Mesothelial cell of epicardium (in vitro differentiated cells): ENCODE data around the gene MYPOP. TPM values are rescaled to one million over a fixed set of nuclear protein-coding genes. Genes with fewer than 3 reads are reported as not detected.

Source experiments
- DNase-seq, 2 experiments: peaks; one replicate each; pipeline ENCODE4 v3.0.0; 2021; ENCODE audit warnings: low spot score in 2 of 2; ENCODE audit not compliant: unreplicated experiment in 2 of 2
- H3K27ac Mint-ChIP-seq: 2 replicates; pipeline ENCODE4 v1.8.0; 2021; ENCODE audit warnings: mixed read lengths
- H3K27me3 Mint-ChIP-seq: 2 replicates; pipeline ENCODE4 v1.8.0; 2021; ENCODE audit warnings: low read depth, mixed read lengths
- H3K36me3 Mint-ChIP-seq: 2 replicates; pipeline ENCODE4 v1.8.0; 2021; ENCODE audit warnings: mixed read lengths
- H3K4me1 Mint-ChIP-seq: 2 replicates; pipeline ENCODE4 v1.8.0; 2021; ENCODE audit warnings: mixed read lengths
- H3K4me3 Mint-ChIP-seq: 2 replicates; pipeline ENCODE4 v1.8.0; 2021; ENCODE audit warnings: mild to moderate bottlenecking, moderate library complexity, mixed read lengths
- H3K9me3 Mint-ChIP-seq: 2 replicates; pipeline ENCODE4 v1.8.0; 2021; ENCODE audit warnings: mixed read lengths
- total RNA-seq: library from RNA; stranded (reverse); gene quantifications from 3 replicates; pipeline ENCODE4 v1.2.1, GENCODE V29; 2021
- TF ChIP-seq, protein P1 (sequence below): fragments of 200-600 bp; sonication (generic); IDR thresholded peaks from one replicate; pipeline ENCODE4 v1.5.0; 2021; ENCODE audit warnings: antibody characterized with exemption; ENCODE audit not compliant: unreplicated experiment

The MYPOP gene
- total RNA-seq, 1 donor from 2014 or later: 10.4 TPM

DNA sequence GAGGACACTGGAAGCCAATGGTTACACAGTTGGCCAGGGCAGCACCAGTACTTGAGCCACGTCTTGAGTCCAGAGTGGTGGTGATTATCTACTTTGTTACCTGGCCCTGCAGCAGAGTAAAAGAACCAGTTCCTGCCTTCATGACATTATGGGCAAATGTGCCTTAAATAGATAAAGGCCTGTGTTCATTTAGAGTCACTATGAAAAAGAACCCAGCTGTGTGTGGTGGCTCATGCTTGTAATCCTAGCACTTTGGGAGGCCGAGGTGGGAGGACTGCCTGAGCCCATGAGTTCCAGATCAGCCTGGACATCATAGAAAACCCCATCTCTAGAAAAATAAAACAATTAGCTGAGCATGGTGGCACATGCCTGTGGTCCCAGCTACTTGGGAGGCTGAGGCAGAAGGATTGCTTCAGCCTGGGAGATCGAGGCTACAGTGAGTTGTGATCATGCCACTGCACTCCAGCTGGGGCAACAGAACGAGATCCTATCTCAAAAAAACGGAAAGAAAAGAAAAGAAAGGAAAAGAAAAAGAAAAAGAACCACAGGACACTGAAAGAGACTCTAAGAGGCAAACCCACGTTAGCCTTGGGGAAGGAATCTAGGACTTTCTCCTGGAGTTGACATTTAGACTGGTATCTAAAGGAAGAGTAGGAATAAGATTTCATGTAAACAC, 13.1 kb downstream of the MYPOP start:
- H3K27ac Mint-ChIP-seq: no peak overlapping the region
- H3K4me1 Mint-ChIP-seq: peaks cover 5% of the 10 kb centered on the region
- H3K4me3 Mint-ChIP-seq: no peak overlapping the region
- TF ChIP-seq, protein P1, sequence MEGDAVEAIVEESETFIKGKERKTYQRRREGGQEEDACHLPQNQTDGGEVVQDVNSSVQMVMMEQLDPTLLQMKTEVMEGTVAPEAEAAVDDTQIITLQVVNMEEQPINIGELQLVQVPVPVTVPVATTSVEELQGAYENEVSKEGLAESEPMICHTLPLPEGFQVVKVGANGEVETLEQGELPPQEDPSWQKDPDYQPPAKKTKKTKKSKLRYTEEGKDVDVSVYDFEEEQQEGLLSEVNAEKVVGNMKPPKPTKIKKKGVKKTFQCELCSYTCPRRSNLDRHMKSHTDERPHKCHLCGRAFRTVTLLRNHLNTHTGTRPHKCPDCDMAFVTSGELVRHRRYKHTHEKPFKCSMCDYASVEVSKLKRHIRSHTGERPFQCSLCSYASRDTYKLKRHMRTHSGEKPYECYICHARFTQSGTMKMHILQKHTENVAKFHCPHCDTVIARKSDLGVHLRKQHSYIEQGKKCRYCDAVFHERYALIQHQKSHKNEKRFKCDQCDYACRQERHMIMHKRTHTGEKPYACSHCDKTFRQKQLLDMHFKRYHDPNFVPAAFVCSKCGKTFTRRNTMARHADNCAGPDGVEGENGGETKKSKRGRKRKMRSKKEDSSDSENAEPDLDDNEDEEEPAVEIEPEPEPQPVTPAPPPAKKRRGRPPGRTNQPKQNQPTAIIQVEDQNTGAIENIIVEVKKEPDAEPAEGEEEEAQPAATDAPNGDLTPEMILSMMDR: no peak
- no peak for DNase-seq
- peaks cover 4% of the 10 kb centered on the region for H3K36me3 Mint-ChIP-seq
- no peaks in the 10 kb centered on the region for H3K27me3 Mint-ChIP-seq
- H3K9me3 Mint-ChIP-seq: no peaks in the 10 kb centered on the region

DNA sequence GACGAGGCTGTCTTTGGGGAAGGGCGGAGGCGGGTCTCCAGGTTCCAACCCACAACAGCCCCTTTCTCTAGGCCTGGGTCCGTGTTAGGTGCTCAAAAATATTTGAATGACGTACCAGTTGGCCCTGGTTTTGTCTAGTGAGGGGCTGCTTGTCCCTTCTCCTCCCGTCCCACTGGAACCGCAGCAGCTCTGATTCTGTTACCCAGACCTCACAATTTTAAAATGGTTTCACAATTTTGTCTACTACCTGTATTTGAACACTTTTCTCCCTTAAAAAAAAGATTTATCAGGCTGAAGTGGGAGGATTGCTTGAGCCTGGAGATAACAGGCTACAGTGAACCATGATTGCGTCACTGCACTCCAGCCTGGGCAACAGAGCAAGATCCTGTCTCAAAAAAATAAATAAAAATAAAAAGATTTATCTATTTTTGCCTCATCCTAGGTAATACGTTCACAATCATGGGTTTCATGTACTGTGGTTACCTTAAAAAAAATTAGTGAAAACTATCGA, 15.2 kb downstream of the MYPOP start:
- Mint-ChIP-seq H3K4me1 (peaks cover 18% of the 10 kb centered on the region), H3K4me3 (peak overlapping the region; percentile 96), H3K36me3 (peaks cover 7% of the 10 kb centered on the region), H3K27ac (peak overlapping the region; percentile 99), H3K9me3 (no peaks in the 10 kb centered on the region), H3K27me3 (no peaks in the 10 kb centered on the region)
- no peak for DNase-seq
- TF ChIP-seq, protein P1: no peak

DNA sequence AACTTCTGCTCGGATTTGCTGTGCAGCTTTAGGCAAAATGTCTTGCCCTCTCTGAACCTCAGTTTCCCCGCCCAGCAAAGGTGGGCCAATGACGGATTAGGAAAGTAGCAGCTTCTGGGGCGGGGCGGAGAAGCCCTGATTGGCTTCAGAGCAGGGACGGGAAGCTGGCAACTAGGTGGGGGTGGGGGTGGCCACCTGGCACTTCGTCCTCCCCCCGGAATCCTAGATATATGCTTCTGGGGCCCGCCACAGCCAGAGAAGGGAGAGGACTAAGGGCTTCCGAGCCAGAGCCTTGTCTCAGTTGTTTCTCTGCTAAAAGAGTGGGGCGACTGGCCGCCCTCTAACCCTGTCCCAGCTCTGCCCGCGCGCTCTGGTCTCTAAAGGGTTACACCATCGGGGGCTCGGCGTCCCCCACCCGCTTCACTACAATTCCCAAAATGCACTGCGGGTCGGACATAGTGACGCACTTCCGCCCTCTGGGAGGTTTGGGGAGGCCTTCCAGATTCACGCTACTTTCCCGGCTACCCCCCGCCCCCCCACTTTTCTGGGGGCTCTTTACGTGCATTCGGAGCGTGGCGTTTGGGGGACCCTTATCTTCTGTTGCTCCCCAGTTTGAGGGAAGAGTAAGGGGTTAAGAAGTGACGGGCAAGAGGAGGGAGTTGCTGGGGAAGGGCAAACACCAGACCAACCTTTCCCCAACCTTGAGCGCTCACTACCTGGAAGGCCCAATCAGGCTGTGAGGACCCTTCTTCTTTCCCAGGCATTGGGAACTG, 15.8 kb downstream of the MYPOP start:
- peaks cover 7% of the 10 kb centered on the region for H3K36me3 Mint-ChIP-seq
- H3K4me1 Mint-ChIP-seq: peaks cover 22% of the 10 kb centered on the region
- TF ChIP-seq, protein P1: no peak
- no peaks in the 10 kb centered on the region for H3K27me3 Mint-ChIP-seq
- H3K9me3 Mint-ChIP-seq: no peaks in the 10 kb centered on the region
- peak overlapping the region; percentile 99 for H3K27ac Mint-ChIP-seq
- H3K4me3 Mint-ChIP-seq: peak overlapping the region; percentile 96
- peak; percentile 79 to 88 for DNase-seq

DNA sequence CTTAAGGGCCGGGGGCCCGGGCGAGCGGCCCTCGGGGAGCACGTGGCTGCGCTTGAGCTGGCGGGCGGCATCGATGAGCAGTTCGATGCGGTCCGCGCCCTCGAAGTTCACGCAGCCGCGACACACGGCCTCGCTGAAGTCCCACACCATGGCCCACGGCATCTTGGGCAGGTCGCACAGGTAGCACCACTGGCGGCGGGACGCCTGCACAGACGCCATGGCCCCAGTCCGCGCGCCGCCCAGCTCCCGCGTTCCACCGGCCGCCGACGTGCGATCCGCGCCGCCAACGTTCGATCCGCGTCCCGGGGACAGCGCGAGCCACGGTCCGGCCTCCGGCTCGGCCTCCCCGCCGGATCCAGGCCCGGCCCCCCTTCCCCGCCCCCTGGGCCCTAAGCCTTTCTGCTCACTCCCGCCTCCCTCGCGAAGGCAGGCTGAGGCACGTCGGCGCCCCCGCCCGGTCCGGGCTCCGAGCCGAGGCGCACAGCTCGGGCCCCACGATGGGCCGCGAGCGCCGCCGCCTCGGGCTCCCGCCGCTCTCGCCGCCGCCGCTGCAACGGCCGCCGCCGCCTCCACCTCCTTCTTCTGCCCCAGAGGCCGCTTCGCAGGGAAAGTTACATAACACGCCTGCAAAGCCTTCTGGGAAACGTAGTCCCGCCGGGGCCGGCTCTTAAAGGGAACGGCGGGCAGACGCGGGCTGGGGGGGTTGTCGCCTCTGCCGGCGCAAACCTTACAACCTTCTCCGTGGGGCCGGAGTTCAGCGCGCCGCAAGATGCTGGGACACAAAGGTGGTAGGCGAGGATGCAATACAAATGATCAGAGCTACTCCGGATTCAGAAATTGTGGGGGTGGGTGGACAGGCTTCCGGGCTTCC, 16.6 kb downstream of the MYPOP start, which contains the start of gene IRF2BP1:
Gene IRF2BP1 (minus strand): TSS at position 586 of the 871 bp plus-strand sequence. CDS start 367 bp downstream, at position 219.
- Mint-ChIP-seq H3K36me3 (peaks cover 7% of the 10 kb centered on the region), H3K27me3 (no peaks in the 10 kb centered on the region), H3K9me3 (no peaks in the 10 kb centered on the region), H3K4me3 (peak within 1 kb of the TSS; percentile 96), H3K4me1 (peaks cover 25% of the 10 kb centered on the region), H3K27ac (peak within 1 kb of the TSS; percentile 99)
- peak; percentile 83 to 89 for DNase-seq
- TF ChIP-seq, protein P1: no peak
